Measurements from ENCODE around the gene TMEM270. TPM values are rescaled to one million over a fixed set of nuclear protein-coding genes. Genes with fewer than 3 reads are reported as not detected.

Gene TMEM270
- total RNA-seq, 2 experiments from 2014 or later: not detected

DNA sequence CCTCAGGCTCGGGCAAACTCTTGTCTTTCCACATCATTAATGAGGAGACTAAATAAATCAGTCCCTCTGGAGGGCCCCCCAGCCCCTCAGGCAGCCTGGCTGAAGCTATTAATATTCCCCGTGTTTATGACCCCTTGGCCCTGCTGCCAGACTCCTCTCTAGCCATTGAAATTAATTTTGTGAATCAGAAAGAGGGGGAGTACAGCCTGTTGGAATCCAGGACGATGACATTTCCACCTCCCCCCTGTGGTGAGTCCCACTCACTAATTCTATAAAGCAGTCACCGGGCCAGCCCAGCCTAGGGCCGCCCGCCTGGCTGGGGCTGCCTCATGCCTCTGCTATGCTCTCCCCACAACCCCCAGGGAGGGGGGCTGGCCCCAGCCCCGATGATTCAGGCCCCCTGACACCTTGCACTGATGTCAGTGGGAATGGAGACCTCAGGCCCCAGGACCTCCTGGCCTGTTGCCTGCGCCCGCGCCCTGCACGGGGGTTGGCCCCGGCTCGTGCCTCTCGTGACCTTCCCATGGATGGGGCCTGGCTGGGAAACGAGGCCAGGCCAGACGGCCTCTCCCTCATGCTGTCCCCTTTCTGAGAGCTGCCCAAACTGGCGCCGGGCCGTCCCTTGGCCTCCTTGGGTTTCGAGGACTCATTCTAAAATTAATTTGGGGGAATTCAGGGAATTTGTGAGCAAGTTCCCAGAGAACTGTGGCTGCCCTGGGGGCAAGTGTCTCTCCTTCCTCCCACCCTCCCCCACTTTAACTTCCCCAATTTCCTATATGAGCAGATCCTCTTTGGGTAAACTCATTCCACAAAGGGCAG lies 34.0 kb downstream of the TMEM270 start:
- H3K4me1 Mint-ChIP-seq (ENCODE audit: low read depth): no peaks in the 10 kb centered on the region
- H3K4me3 Mint-ChIP-seq: no peak overlapping the region
- ChIA-PET POLR2A (no interaction called here), CTCF (no interaction called here)
- DNase-seq (no peak), ATAC-seq (ENCODE audit: poor library complexity) (no peak)
- Histone ChIP-seq H3K27ac (ENCODE audit: low read depth in 1 of 2, low read length in 2 of 2) (no peak overlapping the region), H3K27me3 (ENCODE audit: control insufficient read depth in 1 of 2, insufficient read depth in 2 of 2, low read length in 2 of 2) (no peaks in the 10 kb centered on the region), H3K4me3 (ENCODE audit: low read length) (no peak overlapping the region), H3K4me1 (ENCODE audit: insufficient read depth, low read length) (no peaks in the 10 kb centered on the region), H3K9me3 (ENCODE audit: control insufficient read depth in 1 of 2, insufficient read depth in 1 of 2, low read length in 2 of 2) (peaks cover 0 to 22% of the 10 kb centered on the region in 2 experiments), H3K36me3 (ENCODE audit: insufficient read depth, low read length) (no peaks in the 10 kb centered on the region)
- no peak overlapping the region for H3K27ac Mint-ChIP-seq
- peaks cover 6% of the 10 kb centered on the region for H3K9me3 Mint-ChIP-seq
- H3K36me3 Mint-ChIP-seq (ENCODE audit: low read depth): no peaks in the 10 kb centered on the region
- H3K27me3 Mint-ChIP-seq: peaks cover 11% of the 10 kb centered on the region
- intact Hi-C loops (cut with DNase I, micrococcal nuclease): no loop called here
- TF ChIP-seq, protein P1, sequence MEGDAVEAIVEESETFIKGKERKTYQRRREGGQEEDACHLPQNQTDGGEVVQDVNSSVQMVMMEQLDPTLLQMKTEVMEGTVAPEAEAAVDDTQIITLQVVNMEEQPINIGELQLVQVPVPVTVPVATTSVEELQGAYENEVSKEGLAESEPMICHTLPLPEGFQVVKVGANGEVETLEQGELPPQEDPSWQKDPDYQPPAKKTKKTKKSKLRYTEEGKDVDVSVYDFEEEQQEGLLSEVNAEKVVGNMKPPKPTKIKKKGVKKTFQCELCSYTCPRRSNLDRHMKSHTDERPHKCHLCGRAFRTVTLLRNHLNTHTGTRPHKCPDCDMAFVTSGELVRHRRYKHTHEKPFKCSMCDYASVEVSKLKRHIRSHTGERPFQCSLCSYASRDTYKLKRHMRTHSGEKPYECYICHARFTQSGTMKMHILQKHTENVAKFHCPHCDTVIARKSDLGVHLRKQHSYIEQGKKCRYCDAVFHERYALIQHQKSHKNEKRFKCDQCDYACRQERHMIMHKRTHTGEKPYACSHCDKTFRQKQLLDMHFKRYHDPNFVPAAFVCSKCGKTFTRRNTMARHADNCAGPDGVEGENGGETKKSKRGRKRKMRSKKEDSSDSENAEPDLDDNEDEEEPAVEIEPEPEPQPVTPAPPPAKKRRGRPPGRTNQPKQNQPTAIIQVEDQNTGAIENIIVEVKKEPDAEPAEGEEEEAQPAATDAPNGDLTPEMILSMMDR (IDR thresholded peaks at IDR 0.05): no peak

DNA sequence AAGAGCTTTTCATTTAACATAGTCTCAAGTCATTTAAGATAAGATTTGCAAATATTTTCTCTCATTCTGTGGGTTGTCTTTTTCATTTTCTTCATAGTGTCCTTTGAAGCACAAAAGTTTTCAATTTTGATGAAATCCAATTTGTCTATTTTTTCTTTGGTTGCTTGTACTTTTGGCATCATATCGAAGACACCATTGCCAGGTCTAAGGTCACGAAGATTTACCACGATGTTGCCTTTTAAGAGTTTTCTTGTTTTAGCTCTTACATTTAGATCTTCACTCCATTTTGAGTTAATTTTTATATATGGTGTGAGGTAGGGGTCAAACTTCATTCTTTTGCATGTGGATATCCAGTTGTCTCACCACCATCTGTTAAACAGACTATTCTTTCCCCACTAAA lies 34.7 kb downstream of the TMEM270 start:
- H3K27me3 Mint-ChIP-seq: peaks cover 11% of the 10 kb centered on the region
- no peak overlapping the region for H3K27ac Mint-ChIP-seq
- H3K4me3 Mint-ChIP-seq: no peak overlapping the region
- H3K4me1 ChIP-seq (ENCODE audit: insufficient read depth, low read length): no peaks in the 10 kb centered on the region
- H3K9me3 ChIP-seq (ENCODE audit: control insufficient read depth in 1 of 2, insufficient read depth in 1 of 2, low read length in 2 of 2): peaks cover 0 to 22% of the 10 kb centered on the region in 2 experiments
- POLR2A ChIA-PET: no interaction called here
- TF ChIP-seq, protein P1 (IDR thresholded peaks at IDR 0.05): no peak
- no peaks in the 10 kb centered on the region for H3K4me1 Mint-ChIP-seq (ENCODE audit: low read depth)
- CTCF ChIA-PET: no interaction called here
- H3K9me3 Mint-ChIP-seq: peaks cover 6% of the 10 kb centered on the region
- intact Hi-C loops (cut with DNase I, micrococcal nuclease): no loop called here
- no peaks in the 10 kb centered on the region for H3K36me3 ChIP-seq (ENCODE audit: insufficient read depth, low read length)
- no peaks in the 10 kb centered on the region for H3K36me3 Mint-ChIP-seq (ENCODE audit: low read depth)
- H3K4me3 ChIP-seq (ENCODE audit: low read length): no peak overlapping the region
- ATAC-seq (ENCODE audit: poor library complexity): no peak
- no peaks in the 10 kb centered on the region for H3K27me3 ChIP-seq (ENCODE audit: control insufficient read depth in 1 of 2, insufficient read depth in 2 of 2, low read length in 2 of 2)
- H3K27ac ChIP-seq (ENCODE audit: low read depth in 1 of 2, low read length in 2 of 2): no peak overlapping the region
- DNase-seq: no peak

DNA sequence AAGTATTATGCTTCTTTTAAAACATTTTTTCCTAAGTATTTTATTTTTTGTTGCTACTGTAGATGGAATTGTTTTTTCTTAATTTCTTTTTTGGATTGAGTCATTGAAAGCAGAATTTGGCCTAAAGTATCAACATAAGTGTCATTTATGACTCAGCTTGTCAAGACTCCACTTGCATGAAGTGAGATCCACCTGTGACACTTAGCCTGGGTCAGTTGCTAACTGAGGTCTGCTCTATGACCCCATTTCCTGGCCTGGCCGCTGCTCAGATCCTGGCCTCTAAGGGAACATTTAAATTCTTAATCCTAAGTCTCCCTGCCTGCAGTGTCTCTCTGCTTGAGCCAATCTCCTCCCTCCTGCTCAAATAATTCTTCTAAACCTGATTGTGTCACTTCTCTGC lies 35.5 kb downstream of the TMEM270 start:
- no peaks in the 10 kb centered on the region for H3K4me1 Mint-ChIP-seq (ENCODE audit: low read depth)
- POLR2A ChIA-PET: no interaction called here

More for the DNA sequence above, 35.5 kb downstream of the TMEM270 start:
- no peaks in the 10 kb centered on the region for H3K36me3 Mint-ChIP-seq (ENCODE audit: low read depth)
- Histone ChIP-seq H3K4me1 (ENCODE audit: insufficient read depth, low read length) (no peaks in the 10 kb centered on the region), H3K9me3 (ENCODE audit: control insufficient read depth in 1 of 2, insufficient read depth in 1 of 2, low read length in 2 of 2) (peaks cover 0 to 22% of the 10 kb centered on the region in 2 experiments), H3K36me3 (ENCODE audit: insufficient read depth, low read length) (no peaks in the 10 kb centered on the region), H3K27me3 (ENCODE audit: control insufficient read depth in 1 of 2, insufficient read depth in 2 of 2, low read length in 2 of 2) (no peaks in the 10 kb centered on the region), H3K27ac (ENCODE audit: low read depth in 1 of 2, low read length in 2 of 2) (no peak overlapping the region), H3K4me3 (ENCODE audit: low read length) (no peak overlapping the region)
- H3K27ac Mint-ChIP-seq: no peak overlapping the region
- intact Hi-C loops (cut with DNase I, micrococcal nuclease): no loop called here
- CTCF ChIA-PET: no interaction called here
- H3K4me3 Mint-ChIP-seq: no peak overlapping the region
- ATAC-seq (ENCODE audit: poor library complexity): no peak
- TF ChIP-seq, protein P1 (IDR thresholded peaks at IDR 0.05): no peak
- peaks cover 6% of the 10 kb centered on the region for H3K9me3 Mint-ChIP-seq
- DNase-seq: no peak
- peaks cover 11% of the 10 kb centered on the region for H3K27me3 Mint-ChIP-seq

All from CD4-positive, alpha-beta T cell (primary cell).